H9 (cell line): ENCODE results near the gene MBOAT2. TPM values are rescaled to one million over a fixed set of nuclear protein-coding genes. Genes with fewer than 3 reads are reported as not detected.

ENCODE experiments used
- DNase-seq: peaks from one replicate; pipeline ENCODE4 v3.0.0-alpha.2; 2017
- H2AFZ ChIP-seq: one replicate; pipeline ENCODE4 v1.6.1; 2013; ENCODE audit warnings: mild to moderate bottlenecking, low read length, control low read depth, moderate library complexity
- H2AK5ac ChIP-seq: 2 replicates; pipeline ENCODE4 v1.6.1; 2013; ENCODE audit warnings: low read length, control low read depth, mixed read lengths; ENCODE audit not compliant: insufficient read length
- H2BK120ac ChIP-seq: one replicate; pipeline ENCODE4 v1.6.1; 2013; ENCODE audit warnings: low read depth, mild to moderate bottlenecking, low read length, control low read depth, inconsistent platforms; ENCODE audit not compliant: poor library complexity, severe bottlenecking
- H2BK12ac ChIP-seq: 2 replicates; pipeline ENCODE4 v1.6.1; 2013; ENCODE audit warnings: low read length, control low read depth, mixed read lengths, low read depth; ENCODE audit not compliant: insufficient read length
- H2BK15ac ChIP-seq: 2 replicates; pipeline ENCODE4 v1.6.1; 2013; ENCODE audit warnings: low read depth, low read length, control low read depth
- H2BK20ac ChIP-seq: one replicate; pipeline ENCODE4 v1.6.1; 2013; ENCODE audit warnings: low read depth, mild to moderate bottlenecking, low read length, control low read depth, inconsistent platforms; ENCODE audit not compliant: poor library complexity, severe bottlenecking
- H2BK5ac ChIP-seq: 2 replicates; pipeline ENCODE4 v1.6.1; 2013; ENCODE audit warnings: low read length, control low read depth, mixed read lengths; ENCODE audit not compliant: insufficient read length
- H3K14ac ChIP-seq: 2 replicates; pipeline ENCODE4 v1.6.1; 2013; ENCODE audit warnings: low read length, control low read depth; ENCODE audit not compliant: insufficient read depth
- H3K18ac ChIP-seq: 2 replicates; pipeline ENCODE4 v1.6.1; 2013; ENCODE audit warnings: low read depth, mild to moderate bottlenecking, mixed read lengths, low read length, control low read depth; ENCODE audit not compliant: insufficient read length
- H3K23ac ChIP-seq: 2 replicates; pipeline ENCODE4 v1.6.1; 2013; ENCODE audit warnings: low read length, control low read depth, mixed read lengths, low read depth; ENCODE audit not compliant: insufficient read length
- H3K23me2 ChIP-seq: 2 replicates; pipeline ENCODE4 v1.6.1; 2013; ENCODE audit warnings: low read depth, mild to moderate bottlenecking, mixed read lengths, low read length, control low read depth; ENCODE audit not compliant: insufficient read length, poor library complexity, severe bottlenecking
- H3K27ac ChIP-seq: 2 replicates; pipeline ENCODE4 v1.5.1; 2013; ENCODE audit warnings: low read length, control low read depth, mixed read lengths, low read depth; ENCODE audit not compliant: insufficient read length
- H3K27me3 ChIP-seq: 2 replicates; pipeline ENCODE4 v1.6.1; 2013; ENCODE audit warnings: low read length, control low read depth, inconsistent platforms; ENCODE audit not compliant: insufficient read depth
- H3K4ac ChIP-seq: 2 replicates; pipeline ENCODE4 v1.6.1; 2013; ENCODE audit warnings: low read depth, mild to moderate bottlenecking, control low read depth, inconsistent platforms, low read length, moderate library complexity
- H3K4me1 ChIP-seq: 2 replicates; pipeline ENCODE4 v1.6.1; 2013; ENCODE audit warnings: low read length, control low read depth, inconsistent platforms; ENCODE audit not compliant: insufficient read depth
- H3K4me2 ChIP-seq: 2 replicates; pipeline ENCODE4 v1.6.1; 2013; ENCODE audit warnings: low read length, control low read depth, mixed read lengths; ENCODE audit not compliant: insufficient read length, insufficient read depth
- H3K56ac ChIP-seq: 2 replicates; pipeline ENCODE4 v1.6.1; 2013; ENCODE audit warnings: low read depth, mild to moderate bottlenecking, mixed read lengths, low read length, control low read depth; ENCODE audit not compliant: insufficient read length
- H3K79me1 ChIP-seq: 2 replicates; pipeline ENCODE4 v1.6.1; 2013; ENCODE audit warnings: low read depth, mild to moderate bottlenecking, moderate library complexity, low read length, control low read depth, inconsistent platforms; ENCODE audit not compliant: insufficient read depth, poor library complexity, severe bottlenecking
- H3K79me2 ChIP-seq: 2 replicates; pipeline ENCODE4 v1.6.1; 2013; ENCODE audit warnings: low read length, control low read depth, inconsistent platforms; ENCODE audit not compliant: insufficient read depth
- H3K9ac ChIP-seq: 2 replicates; pipeline ENCODE4 v1.6.1; 2013; ENCODE audit warnings: low read length, control low read depth, mixed read lengths; ENCODE audit not compliant: insufficient read length; ENCODE audit errors: extremely low read depth
- H3K9me3 ChIP-seq: one replicate; pipeline ENCODE4 v1.6.1; 2013; ENCODE audit warnings: low read depth, low read length, inconsistent platforms; ENCODE audit not compliant: control insufficient read depth
- H3T11ph ChIP-seq: one replicate; pipeline ENCODE4 v1.6.1; 2013; ENCODE audit warnings: mild to moderate bottlenecking, low read length, control low read depth, inconsistent platforms
- H4K20me1 ChIP-seq: one replicate; pipeline ENCODE4 v1.6.1; 2013; ENCODE audit not compliant: control insufficient read depth, insufficient read length, insufficient read depth
- H4K5ac ChIP-seq: 2 replicates; pipeline ENCODE4 v1.6.1; 2013; ENCODE audit warnings: low read depth, mild to moderate bottlenecking, mixed read lengths, low read length, control low read depth; ENCODE audit not compliant: insufficient read length
- H4K8ac ChIP-seq: replicated peaks from 2 replicates; pipeline ENCODE4 v1.6.1; 2013; ENCODE audit warnings: low read length, control low read depth, mixed read lengths, low read depth; ENCODE audit not compliant: insufficient read length
- H4K91ac ChIP-seq: 2 replicates; pipeline ENCODE4 v1.6.1; 2013; ENCODE audit warnings: low read depth, mild to moderate bottlenecking, moderate library complexity, mixed read lengths, low read length, control low read depth; ENCODE audit not compliant: insufficient read length
- H3K27ac Mint-ChIP-seq, 3 experiments: 2 replicates in 2 of 3; 3 replicates in 1 of 3; pipeline ENCODE4 v1.8.0; 2020 to 2021; ENCODE audit warnings: mixed read lengths in 3 of 3, mild to moderate bottlenecking in 1 of 3, moderate library complexity in 1 of 3
- H3K27me3 Mint-ChIP-seq: 2 replicates; pipeline ENCODE4 v1.8.0; 2021; ENCODE audit warnings: low read depth, mild to moderate bottlenecking, moderate library complexity, mixed read lengths
- H3K36me3 Mint-ChIP-seq, 3 experiments: 2 replicates in 2 of 3; 3 replicates in 1 of 3; pipeline ENCODE4 v1.8.0; 2020 to 2021; ENCODE audit warnings: low read depth in 3 of 3, mixed read lengths in 3 of 3; ENCODE audit not compliant: insufficient read depth in 1 of 3
- H3K4me1 Mint-ChIP-seq, 2 experiments: 2 replicates each; pipeline ENCODE4 v1.8.0; 2020; ENCODE audit warnings: mixed read lengths in 2 of 2
- H3K4me3 Mint-ChIP-seq, 2 experiments: 2 replicates in 1 of 2; 3 replicates in 1 of 2; pipeline ENCODE4 v1.8.0; 2020 to 2021; ENCODE audit warnings: mild to moderate bottlenecking in 2 of 2, mixed read lengths in 2 of 2, moderate library complexity in 1 of 2
- H3K9me3 Mint-ChIP-seq, 2 experiments: 2 replicates in 1 of 2; 3 replicates in 1 of 2; pipeline ENCODE4 v1.8.0; 2020; ENCODE audit warnings: mild to moderate bottlenecking in 2 of 2, mixed read lengths in 2 of 2, moderate library complexity in 1 of 2
- CTCF ChIP-seq: fragments of 200-600 bp; sonication (generic); conservative IDR thresholded peaks from 3 replicates; pipeline ENCODE4 v1.8.0; 2021; ENCODE audit warnings: antibody characterized with exemption, mild to moderate bottlenecking
- WGBS: extraction: QIAGEN DNeasy Blood & Tissue Kit; methylation state at CpG from one replicate; pipeline ENCODE4 v1.1.7; 2013; ENCODE audit warnings: missing lambda C conversion rate, low lambda C conversion rate, mixed read lengths; ENCODE audit not compliant: insufficient read length; ENCODE audit errors: extremely low coverage; 5-methylcytosine and 5-hydroxymethylcytosine counted together
- total RNA-seq: library from RNA; stranded (reverse); gene quantifications from 2 replicates; pipeline ENCODE4 v1.2.1, GENCODE V29; 2021

The MBOAT2 gene
- total RNA-seq, 1 experiment from 2014 or later, result 20.2 TPM

GRCh38 chr2:9000442-9000841 lies 3.0 kb downstream of the MBOAT2 start:
- H3K4me2 ChIP-seq, result no peak overlapping the region
- no peak overlapping the region for H2BK5ac ChIP-seq
- Mint-ChIP-seq H3K4me3 (no peak overlapping the region), H3K27ac (no peak overlapping the region), H3K36me3 (peaks cover 0 to 6% (median 3%) of the 10 kb centered on the region in 3 experiments; a peak in 3 of 7 replicates), H3K27me3 (peaks cover 5% of the 10 kb centered on the region), H3K4me1 (peaks cover 50 to 53% of the 10 kb centered on the region in 2 experiments), H3K9me3 (peaks cover 0 to 6% of the 10 kb centered on the region in 2 experiments; a peak in 2 of 5 replicates)
- no peak overlapping the region for H3K4ac ChIP-seq
- no peak overlapping the region for H2BK12ac ChIP-seq
- H2BK20ac ChIP-seq, result no peak overlapping the region
- no peaks in the 10 kb centered on the region for H3K9me3 ChIP-seq
- H3K23me2 ChIP-seq, result peaks cover 11% of the 10 kb centered on the region
- H3K14ac ChIP-seq, result no peak overlapping the region
- no peaks in the 10 kb centered on the region; the same call in 1 of the 2 replicates for H3K4me1 ChIP-seq
- no peak overlapping the region for H2BK15ac ChIP-seq
- no peak overlapping the region for H4K91ac ChIP-seq
- no peak overlapping the region for H3K56ac ChIP-seq
- no peak overlapping the region for H4K8ac ChIP-seq
- H2AFZ ChIP-seq, result no peak overlapping the region
- DNase-seq, result no peak
- peaks cover 2% of the 10 kb centered on the region; the same call in 1 of the 2 replicates for H3K79me2 ChIP-seq
- no peaks in the 10 kb centered on the region for H3K79me1 ChIP-seq
- no peaks in the 10 kb centered on the region for H4K20me1 ChIP-seq
- H2BK120ac ChIP-seq, result no peak overlapping the region
- TF ChIP-seq CTCF, result no peak
- no peak overlapping the region for H4K5ac ChIP-seq
- H3K27me3 ChIP-seq, result no peaks in the 10 kb centered on the region
- no peak overlapping the region for H3T11ph ChIP-seq
- no peak overlapping the region for H3K23ac ChIP-seq
- H3K9ac ChIP-seq, result no peak overlapping the region
- H2AK5ac ChIP-seq, result no peak overlapping the region
- H3K18ac ChIP-seq, result no peak overlapping the region
- WGBS, result no CpG with 5 or more reads among the region's 3 CpGs
- H3K27ac ChIP-seq, result no peak overlapping the region
